CD14-positive monocyte (primary cell): Measurements from ENCODE around the gene CUX1. TPM values are rescaled to one million over a fixed set of nuclear protein-coding genes. Genes with fewer than 3 reads are reported as not detected.
A peak's percentile ranks its signal among the peaks of the same experiment; 100 is the strongest.

Source experiments
- DNase-seq, 3 donors: peaks; one replicate each; pipeline ENCODE4 v3.0.0-alpha.2; 2011 to 2022
- H2AFZ ChIP-seq: 2 replicates; pipeline ENCODE4 v1.6.0; 2012; ENCODE audit warnings: mild to moderate bottlenecking, low read depth, low read length, inconsistent platforms; ENCODE audit not compliant: insufficient read depth, poor library complexity, severe bottlenecking
- H3K27ac ChIP-seq, 2 donors: 1 replicate in 1 of 2; 2 replicates in 1 of 2; pipeline ENCODE4 v1.5.1; 2012 to 2013; ENCODE audit warnings: low read length in 2 of 2, control low read depth in 1 of 2, inconsistent platforms in 1 of 2, low read depth in 1 of 2, mild to moderate bottlenecking in 1 of 2
- H3K27me3 ChIP-seq, 2 donors: one replicate each; pipeline versions ENCODE4 v1.6.0 to v1.6.1; 2011 to 2013; ENCODE audit warnings: low read length in 2 of 2; ENCODE audit not compliant: control insufficient read depth in 2 of 2, insufficient read depth in 2 of 2
- H3K36me3 ChIP-seq, 2 donors: replicated peaks in 1 of 2; 1 replicate in 1 of 2; 2 replicates in 1 of 2; pipeline versions ENCODE4 v1.5.1 to v1.6.1; 2012 to 2013; ENCODE audit warnings: low read length in 2 of 2, control low read depth in 1 of 2, inconsistent platforms in 1 of 2, mild to moderate bottlenecking in 1 of 2; ENCODE audit not compliant: insufficient read depth in 2 of 2, control insufficient read depth in 1 of 2
- H3K4me1 ChIP-seq, 2 donors: 1 replicate in 1 of 2; 2 replicates in 1 of 2; pipeline versions ENCODE4 v1.5.1 to v1.6.1; 2012 to 2013; ENCODE audit warnings: low read length in 2 of 2, control low read depth in 1 of 2, inconsistent platforms in 1 of 2, mild to moderate bottlenecking in 1 of 2, moderate library complexity in 1 of 2; ENCODE audit not compliant: insufficient read depth in 2 of 2, control insufficient read depth in 1 of 2
- H3K4me2 ChIP-seq: replicated peaks from 2 replicates; pipeline ENCODE3; 2012; ENCODE audit warnings: low read length, moderate library complexity, mild to moderate bottlenecking; ENCODE audit not compliant: poor library complexity, severe bottlenecking; ENCODE audit errors: extremely low read depth
- H3K4me3 ChIP-seq, 3 experiments: fragments of 200-600 bp in 1 of 3; sonication (generic) in 1 of 3; replicated peaks in 1 of 3; 1 replicate in 2 of 3; 2 replicates in 1 of 3; pipeline ENCODE4 v1.5.1; 2011 to 2013; ENCODE audit warnings: low read length in 3 of 3, mild to moderate bottlenecking in 3 of 3, control low read depth in 2 of 3, low read depth in 2 of 3, inconsistent platforms in 1 of 3, moderate library complexity in 1 of 3
- H3K79me2 ChIP-seq: 2 replicates; pipeline ENCODE4 v1.6.0; 2012; ENCODE audit warnings: mild to moderate bottlenecking, control low read depth, inconsistent platforms, low read length, moderate library complexity; ENCODE audit not compliant: insufficient read depth
- H3K9ac ChIP-seq: 2 replicates; pipeline ENCODE4 v1.6.0; 2017; ENCODE audit warnings: low read length, mild to moderate bottlenecking; ENCODE audit not compliant: insufficient read depth, poor library complexity, severe bottlenecking
- H3K9me3 ChIP-seq, 2 donors: replicated peaks in 1 of 2; 1 replicate in 1 of 2; 2 replicates in 1 of 2; pipeline versions ENCODE4 v1.5.1 to v1.6.1; 2012 to 2013; ENCODE audit warnings: low read length in 2 of 2, control low read depth in 1 of 2; ENCODE audit not compliant: control insufficient read depth in 1 of 2, insufficient read depth in 1 of 2
- H4K20me1 ChIP-seq: 2 replicates; pipeline ENCODE4 v1.6.0; 2012; ENCODE audit warnings: mild to moderate bottlenecking, low read length, control low read depth, moderate library complexity; ENCODE audit not compliant: insufficient read depth
- H3K27ac Mint-ChIP-seq, 7 donors: one replicate each; pipeline ENCODE4 v1.8.0; 2020; ENCODE audit warnings: mild to moderate bottlenecking in 7 of 7, mixed read lengths in 7 of 7, moderate library complexity in 6 of 7, inconsistent platforms in 2 of 7
- H3K27me3 Mint-ChIP-seq, 3 donors: one replicate each; pipeline ENCODE4 v1.8.0; 2021 to 2022; ENCODE audit warnings: low read depth in 3 of 3, mild to moderate bottlenecking in 3 of 3, mixed read lengths in 3 of 3, moderate library complexity in 3 of 3, inconsistent platforms in 1 of 3
- H3K36me3 Mint-ChIP-seq, 2 donors: one replicate each; pipeline ENCODE4 v1.8.0; 2020; ENCODE audit warnings: mixed read lengths in 2 of 2, inconsistent platforms in 1 of 2, mild to moderate bottlenecking in 1 of 2
- H3K4me1 Mint-ChIP-seq: one replicate; pipeline ENCODE4 v1.8.0; 2020; ENCODE audit warnings: mild to moderate bottlenecking, mixed read lengths
- H3K4me3 Mint-ChIP-seq, 2 donors: one replicate each; pipeline ENCODE4 v1.8.0; 2020; ENCODE audit warnings: mild to moderate bottlenecking in 2 of 2, mixed read lengths in 2 of 2, moderate library complexity in 1 of 2
- H3K9me3 Mint-ChIP-seq, 7 donors: one replicate each; pipeline ENCODE4 v1.8.0; 2020 to 2022; ENCODE audit warnings: mixed read lengths in 7 of 7, mild to moderate bottlenecking in 6 of 7, moderate library complexity in 6 of 7, inconsistent platforms in 2 of 7
- WGBS: methylation state at CpG from one replicate; pipeline ENCODE4 v1.1.5; 2013; ENCODE audit warnings: missing lambda C conversion rate; ENCODE audit not compliant: insufficient coverage; 5-methylcytosine and 5-hydroxymethylcytosine counted together
- intact Hi-C, 2 donors: fragments of 100-400 bp; cut with micrococcal nuclease; formaldehyde crosslinking; loops; one replicate each; pipeline versions ENCODE4 v1.15.0 to v1.15.1; 2023
- polyA plus RNA-seq, 3 donors: library from polyadenylated mRNA; depleted of rRNA in 1 of 3; unstranded in 2 of 3; stranded (reverse) in 1 of 3; fragments of 300-500 nt in 2 of 3; fragments of >200 nt in 1 of 3; fragmentation: Illumina TruSeq in 2 of 3; gene quantifications; 1 replicate in 2 of 3; 2 replicates in 1 of 3; pipeline ENCODE4 v1.2.3, GENCODE V29; 2012 to 2021
- TF ChIP-seq, protein P1 (sequence below): fragments of 200-600 bp; IDR thresholded peaks from one replicate; pipeline ENCODE4 v1.8.0; 2022; ENCODE audit warnings: antibody characterized with exemption, mild to moderate bottlenecking

CUX1 gene
- polyA plus RNA-seq, 3 donors, result 17.6 to 38.0 (median 28.0) TPM

DNA sequence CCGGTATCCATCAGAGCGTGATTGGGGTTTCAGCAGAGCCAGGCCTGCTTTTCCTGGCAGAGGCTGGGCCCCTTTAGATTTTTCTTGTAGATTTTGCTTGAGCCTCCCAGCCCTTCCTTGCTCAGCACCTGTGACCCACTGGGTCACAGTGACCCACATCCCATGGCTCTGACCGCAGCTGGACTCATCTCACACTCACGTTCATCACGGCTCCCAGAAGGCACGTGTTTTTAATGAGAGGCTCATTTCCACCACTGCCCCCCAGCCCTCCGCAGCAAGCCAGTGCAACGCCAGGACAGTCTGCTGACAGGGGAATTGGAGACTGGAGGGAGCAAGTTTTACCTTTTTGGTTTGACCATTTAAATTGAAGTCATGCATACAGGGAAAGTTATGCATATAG, 155.7 kb downstream of the CUX1 start:
- Histone ChIP-seq H3K36me3 (peaks cover 10 to 16% of the 10 kb centered on the region in 2 donors), H3K4me1 (no peaks in the 10 kb centered on the region), H3K4me2 (no peak overlapping the region), H3K27ac (no peak overlapping the region), H3K9me3 (no peaks in the 10 kb centered on the region), H2AFZ (no peak overlapping the region), H3K79me2 (peaks cover 78% of the 10 kb centered on the region), H3K4me3 (no peak overlapping the region), H3K27me3 (no peaks in the 10 kb centered on the region), H3K9ac (no peak overlapping the region), H4K20me1 (peaks cover 98% of the 10 kb centered on the region)
- intact Hi-C loops, result no loop called here
- no peak for DNase-seq
- Mint-ChIP-seq H3K36me3 (peaks cover 17 to 40% of the 10 kb centered on the region in 2 donors), H3K27me3 (no peaks in the 10 kb centered on the region), H3K4me3 (no peak overlapping the region), H3K27ac (peak overlapping the region in 2 of 7 donors; percentile 9 to 62), H3K9me3 (no peaks in the 10 kb centered on the region), H3K4me1 (peaks cover 3% of the 10 kb centered on the region)
- TF ChIP-seq, protein P1, sequence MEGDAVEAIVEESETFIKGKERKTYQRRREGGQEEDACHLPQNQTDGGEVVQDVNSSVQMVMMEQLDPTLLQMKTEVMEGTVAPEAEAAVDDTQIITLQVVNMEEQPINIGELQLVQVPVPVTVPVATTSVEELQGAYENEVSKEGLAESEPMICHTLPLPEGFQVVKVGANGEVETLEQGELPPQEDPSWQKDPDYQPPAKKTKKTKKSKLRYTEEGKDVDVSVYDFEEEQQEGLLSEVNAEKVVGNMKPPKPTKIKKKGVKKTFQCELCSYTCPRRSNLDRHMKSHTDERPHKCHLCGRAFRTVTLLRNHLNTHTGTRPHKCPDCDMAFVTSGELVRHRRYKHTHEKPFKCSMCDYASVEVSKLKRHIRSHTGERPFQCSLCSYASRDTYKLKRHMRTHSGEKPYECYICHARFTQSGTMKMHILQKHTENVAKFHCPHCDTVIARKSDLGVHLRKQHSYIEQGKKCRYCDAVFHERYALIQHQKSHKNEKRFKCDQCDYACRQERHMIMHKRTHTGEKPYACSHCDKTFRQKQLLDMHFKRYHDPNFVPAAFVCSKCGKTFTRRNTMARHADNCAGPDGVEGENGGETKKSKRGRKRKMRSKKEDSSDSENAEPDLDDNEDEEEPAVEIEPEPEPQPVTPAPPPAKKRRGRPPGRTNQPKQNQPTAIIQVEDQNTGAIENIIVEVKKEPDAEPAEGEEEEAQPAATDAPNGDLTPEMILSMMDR, result no peak
- 95% methylated on average over 5 of the region's 8 CpGs for WGBS

DNA sequence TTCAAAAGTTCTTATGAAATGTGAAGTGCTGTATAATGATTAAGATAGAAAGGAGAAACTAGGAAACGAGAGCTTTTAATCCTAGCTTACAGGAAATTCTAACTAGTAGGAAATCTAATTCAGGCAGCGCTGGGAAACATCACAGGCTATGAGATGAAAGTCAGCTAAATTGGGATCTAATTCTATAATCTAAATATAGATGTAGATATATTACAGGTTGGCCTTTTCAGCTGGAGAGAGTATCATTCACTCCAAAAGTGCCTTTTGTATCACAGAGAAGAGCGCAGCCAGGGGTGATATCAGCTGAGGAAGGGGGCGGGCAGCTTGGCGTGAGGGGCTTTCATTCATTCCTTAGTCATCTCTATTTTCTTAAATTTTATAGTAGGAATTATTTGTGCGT, 157.0 kb downstream of the CUX1 start:
- H3K9ac ChIP-seq, result no peak overlapping the region

More for the DNA sequence above, 157.0 kb downstream of the CUX1 start:
- no peak for DNase-seq
- Mint-ChIP-seq H3K27ac (peak overlapping the region in 2 of 7 donors; percentile 32 to 54), H3K4me1 (peaks cover 3% of the 10 kb centered on the region), H3K27me3 (no peaks in the 10 kb centered on the region), H3K9me3 (no peaks in the 10 kb centered on the region), H3K4me3 (no peak overlapping the region), H3K36me3 (peaks cover 27 to 53% of the 10 kb centered on the region in 2 donors)
- TF ChIP-seq, protein P1, result no peak
- Histone ChIP-seq H3K79me2 (peaks cover 86% of the 10 kb centered on the region), H3K4me3 (no peak overlapping the region), H3K27me3 (no peaks in the 10 kb centered on the region), H3K9me3 (no peaks in the 10 kb centered on the region), H3K4me2 (no peak overlapping the region), H3K36me3 (peaks cover 13 to 27% of the 10 kb centered on the region in 2 donors), H4K20me1 (peaks cover 98% of the 10 kb centered on the region), H3K4me1 (no peaks in the 10 kb centered on the region), H3K27ac (no peak overlapping the region), H2AFZ (no peak overlapping the region)
- 100% methylated on average over 1 of the region's 6 CpGs for WGBS
- intact Hi-C loops, result no loop called here
